Endothelial cell of umbilical vein (primary cell): ENCODE results near the gene SIRT2.

Source experiments
- CTCF ChIP-seq, 2 donors: IDR thresholded peaks; 1 replicate in 1 of 2; 2 replicates in 1 of 2; pipeline ENCODE4 v1.5.1; 2011; ENCODE audit warnings: low read length in 2 of 2, mild to moderate bottlenecking in 2 of 2, moderate library complexity in 2 of 2, control low read depth in 1 of 2, inconsistent platforms in 1 of 2, low read depth in 1 of 2; ENCODE audit not compliant: insufficient read depth in 1 of 2; ENCODE audit errors: extremely low read depth in 1 of 2
- EZH2 ChIP-seq: IDR thresholded peaks from 2 replicates; pipeline ENCODE4 v1.6.1; 2012; ENCODE audit warnings: borderline replicate concordance, low read depth, mild to moderate bottlenecking, moderate library complexity, low read length, inconsistent platforms; ENCODE audit not compliant: severe bottlenecking
- FOS ChIP-seq: IDR thresholded peaks from 2 replicates; pipeline ENCODE4 v1.6.1; 2011; ENCODE audit warnings: mild to moderate bottlenecking, low read length, moderate library complexity, borderline replicate concordance; ENCODE audit not compliant: insufficient read depth
- GATA2 ChIP-seq: IDR thresholded peaks from 2 replicates; pipeline ENCODE4 v1.7.0; 2011; ENCODE audit warnings: low read depth, mild to moderate bottlenecking, moderate library complexity, mixed read lengths, low read length; ENCODE audit not compliant: insufficient read length, insufficient read depth
- MAX ChIP-seq: IDR thresholded peaks from 2 replicates; pipeline ENCODE4 v1.6.1; 2011; ENCODE audit not compliant: insufficient read depth, insufficient read length
- POLR2A ChIP-seq: IDR thresholded peaks from 2 replicates; pipeline ENCODE4 v1.6.1; 2012; ENCODE audit warnings: low read depth, mild to moderate bottlenecking, control low read depth, low read length
- POLR2AphosphoS5 ChIP-seq: IDR thresholded peaks from 2 replicates; pipeline ENCODE4 v1.6.1; 2012; ENCODE audit warnings: low read depth, mild to moderate bottlenecking, control low read depth, low read length, moderate library complexity; ENCODE audit not compliant: insufficient read depth

GRCh38 chr19:38831142-38831605 is 68.2 kb downstream of the SIRT2 start:
- no peak for TF ChIP-seq CTCF (IDR thresholded peaks at IDR 0.05; ENCODE audit: extremely low read depth in 1 of 2, insufficient read depth in 1 of 2, low read depth in 1 of 2, low read length in 2 of 2)
- no peak for TF ChIP-seq MAX
- no peak for TF ChIP-seq POLR2A
- TF ChIP-seq FOS = no peak
- TF ChIP-seq POLR2AphosphoS5 = no peak
- no peak for TF ChIP-seq EZH2
- no peak for TF ChIP-seq GATA2
